Inflammatory macrophage treated with lipopolysaccharide for 1 hour (primary cell): Measurements from ENCODE around the gene TBC1D24.

ENCODE experiments used
- DNase-seq, 2 donors: peaks; one replicate each; pipeline ENCODE4 v3.0.0-alpha.2; 2020 to 2022

The TBC1D24 gene

DNA sequence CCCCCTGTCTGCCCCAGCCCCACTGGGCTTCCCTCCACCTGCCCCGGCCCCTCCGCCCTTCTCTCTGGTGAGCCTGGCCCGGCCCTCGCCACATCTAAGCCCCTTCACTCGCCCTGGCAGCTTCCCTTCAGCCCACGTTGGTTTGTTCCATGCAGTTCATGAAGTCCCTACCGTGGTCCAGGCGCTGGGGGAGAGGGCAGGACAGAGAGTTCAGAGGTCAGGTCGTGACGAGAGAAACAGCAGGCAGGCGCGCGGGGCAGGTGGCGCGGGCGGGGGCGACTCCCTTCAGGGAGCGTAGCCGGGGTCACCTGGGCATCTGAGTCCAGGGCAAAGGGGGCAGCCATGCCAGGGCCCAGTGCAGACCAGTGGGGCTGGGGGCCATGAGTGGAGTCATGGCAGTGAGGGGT is 23.9 kb upstream of the TBC1D24 start:
- DNase-seq = no peak

DNA sequence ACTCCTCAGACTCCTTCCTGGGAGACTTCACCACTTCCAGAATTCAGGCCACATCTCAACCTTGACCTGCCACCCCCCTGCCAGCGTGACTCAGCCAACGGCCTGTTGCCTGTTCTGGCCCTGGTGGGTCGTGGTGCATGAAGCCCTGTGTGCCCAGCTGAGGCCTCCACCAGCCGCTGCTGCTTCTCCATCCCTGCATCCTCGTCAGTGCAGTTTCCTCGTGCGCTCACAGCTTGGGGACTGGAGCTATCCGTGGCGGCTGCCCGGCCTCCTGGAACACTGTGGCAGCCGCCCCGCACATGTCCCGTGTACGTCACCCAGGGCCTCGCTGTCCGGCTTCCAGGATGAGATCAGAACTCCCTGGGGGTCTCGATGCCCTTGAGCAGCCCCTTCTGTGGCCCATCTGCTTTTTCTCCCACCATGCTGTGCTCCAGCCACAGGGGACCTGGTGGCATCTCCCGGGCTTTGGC is 23.0 kb upstream of the TBC1D24 start:
- DNase-seq = no peak

DNA sequence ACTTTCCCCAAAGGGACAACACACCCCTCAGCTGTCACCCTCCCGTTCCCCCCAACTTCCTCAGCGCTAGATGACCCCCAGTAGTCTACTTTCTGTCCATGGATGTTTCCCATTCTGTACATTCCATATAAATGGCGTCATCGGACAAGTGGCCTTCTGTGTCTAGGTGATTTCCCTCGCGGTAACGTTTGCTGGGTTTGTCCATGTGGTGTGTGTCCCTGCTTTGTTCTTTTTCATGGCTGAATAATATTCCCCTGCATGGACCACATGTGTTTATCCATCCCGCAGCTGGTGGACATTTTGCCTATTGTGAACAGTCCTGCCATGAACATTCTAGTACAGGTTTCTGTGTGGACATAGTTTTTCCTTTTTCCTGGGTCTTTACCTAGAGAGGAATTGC is 22.3 kb upstream of the TBC1D24 start:
- no peak for DNase-seq

DNA sequence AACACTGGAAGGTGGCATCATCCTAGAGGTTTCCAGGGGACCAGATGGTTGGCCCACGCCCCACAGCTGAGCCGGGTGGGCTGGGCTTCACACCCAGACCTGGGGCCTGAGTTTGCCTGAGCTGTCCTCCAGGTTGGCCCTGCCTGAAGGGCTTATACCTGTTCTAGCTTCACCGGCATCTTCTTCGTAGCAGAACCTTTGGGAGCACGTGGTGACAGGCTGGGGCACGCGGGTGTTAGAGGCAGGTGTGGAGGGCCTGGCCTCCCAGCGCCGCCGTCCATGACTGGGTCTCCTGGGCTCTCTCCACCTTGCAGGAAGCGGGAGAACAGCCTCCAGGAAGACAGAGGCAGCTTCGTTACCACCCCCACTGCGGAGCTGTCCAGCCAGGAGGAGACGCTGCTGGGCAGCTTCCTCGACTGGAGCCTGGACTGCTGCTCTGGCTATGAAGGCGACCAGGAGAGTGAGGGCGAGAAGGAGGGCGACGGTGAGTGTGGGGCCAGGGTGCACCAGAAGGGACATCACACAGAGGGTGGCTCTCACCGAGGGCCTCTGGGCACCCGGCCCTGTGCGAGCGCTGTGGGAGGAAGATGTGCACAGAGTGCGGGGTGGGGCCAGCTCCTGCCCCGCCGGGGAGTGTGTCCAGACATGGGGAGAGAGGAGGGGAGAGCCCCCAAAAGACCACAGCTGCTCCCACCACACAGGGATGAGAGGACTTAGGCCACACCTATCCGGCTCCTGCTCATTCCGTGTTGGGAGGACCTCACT is 19.7 kb upstream of the TBC1D24 start:
- DNase-seq = no peak

DNA sequence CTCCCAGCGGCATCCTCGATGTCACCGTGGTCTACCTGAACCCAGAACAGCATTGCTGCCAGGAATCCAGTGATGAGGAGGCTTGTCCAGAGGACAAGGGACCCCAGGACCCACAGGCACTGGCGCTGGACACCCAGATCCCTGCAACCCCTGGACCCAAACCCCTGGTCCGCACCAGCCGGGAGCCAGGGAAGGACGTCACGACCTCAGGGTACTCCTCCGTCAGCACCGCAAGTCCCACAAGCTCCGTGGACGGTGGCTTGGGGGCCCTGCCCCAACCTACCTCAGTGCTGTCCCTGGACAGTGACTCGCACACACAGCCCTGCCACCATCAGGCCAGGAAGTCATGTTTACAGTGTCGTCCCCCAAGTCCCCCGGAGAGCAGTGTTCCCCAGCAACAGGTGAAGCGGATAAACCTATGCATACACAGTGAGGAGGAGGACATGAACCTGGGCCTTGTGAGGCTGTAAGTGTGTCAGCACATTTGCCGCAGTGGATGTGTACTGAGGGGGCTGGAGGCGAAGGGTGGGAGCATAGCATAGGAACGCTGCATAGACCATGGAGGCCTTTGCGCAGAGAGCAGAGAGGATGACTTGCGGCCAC is 18.3 kb upstream of the TBC1D24 start:
- DNase-seq = no peak

DNA sequence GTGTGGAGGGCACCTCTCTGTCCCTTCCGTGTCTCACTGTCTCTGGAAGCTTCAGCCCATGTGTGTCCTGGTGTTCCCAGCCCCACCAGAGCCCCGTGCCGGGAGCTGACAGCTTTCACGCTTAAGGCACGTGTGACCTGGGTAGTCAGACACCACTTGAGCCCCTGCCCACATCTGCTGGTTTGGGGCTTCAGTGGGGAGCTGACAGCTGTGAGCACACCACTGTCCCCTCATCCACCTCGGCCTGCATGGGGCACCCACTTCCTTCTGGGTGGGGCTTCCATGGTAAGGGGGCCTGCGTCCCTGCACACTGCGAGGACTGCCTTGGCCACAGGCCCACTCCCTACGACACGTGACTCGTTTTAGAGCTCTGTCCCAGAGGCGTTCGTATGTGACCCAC is 17.7 kb upstream of the TBC1D24 start:
- DNase-seq = no peak

DNA sequence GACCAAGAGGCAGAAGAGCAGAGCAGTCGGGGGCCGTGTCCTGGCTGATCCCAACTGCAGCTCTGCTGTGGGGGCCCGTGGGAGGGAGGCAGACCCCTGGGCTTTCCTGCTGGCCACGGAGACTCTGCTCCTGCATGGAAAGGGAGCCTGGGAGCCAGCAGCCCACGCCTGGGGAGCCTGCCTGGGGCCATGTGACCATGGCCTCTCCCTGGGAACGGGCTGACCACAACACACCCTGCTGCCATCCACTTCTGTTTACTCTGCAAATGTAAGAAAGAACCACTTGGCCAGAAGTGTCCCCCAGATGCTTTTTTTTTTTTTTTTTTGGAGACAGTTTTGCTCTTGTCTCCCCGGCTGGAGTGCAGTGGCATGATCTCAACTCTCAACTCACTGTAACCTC is 17.0 kb upstream of the TBC1D24 start:
- no peak for DNase-seq

DNA sequence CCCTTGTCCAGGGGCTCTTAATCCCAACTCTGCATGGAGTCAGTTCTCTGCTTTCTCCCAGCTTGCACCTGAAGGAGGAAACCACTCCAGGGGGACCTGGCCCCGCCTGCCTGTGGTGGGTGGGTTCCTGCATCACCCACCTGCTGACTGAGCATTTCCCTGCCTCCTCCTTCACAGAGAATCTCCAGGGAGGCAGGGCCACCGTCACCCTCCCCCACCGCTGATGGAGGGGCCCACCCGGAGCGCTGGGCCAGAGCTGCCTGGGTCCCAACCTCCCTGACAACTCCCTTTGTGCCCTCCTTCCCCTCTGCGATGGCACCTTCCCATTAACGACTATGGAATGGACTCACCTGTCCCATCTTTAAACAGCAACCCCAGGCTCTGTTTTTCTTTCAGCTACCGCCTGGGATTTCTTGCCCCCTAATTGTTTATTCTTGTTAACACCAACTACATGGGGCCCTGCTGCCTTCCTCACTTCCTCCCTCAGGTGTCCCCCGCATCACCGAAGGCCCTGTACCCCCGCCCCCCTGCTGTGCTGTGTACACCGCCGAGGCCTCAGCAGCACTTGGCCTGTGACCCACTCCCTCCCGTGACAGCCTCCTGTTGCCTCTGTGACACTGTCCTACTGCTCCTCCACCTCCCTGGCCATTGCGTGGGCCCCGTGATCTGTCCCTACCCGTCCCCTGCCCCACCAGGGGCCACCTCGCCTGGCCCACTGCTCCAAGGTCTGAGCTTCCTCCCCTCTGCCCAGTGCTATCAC is 15.9 kb upstream of the TBC1D24 start:
- no peak for DNase-seq

DNA sequence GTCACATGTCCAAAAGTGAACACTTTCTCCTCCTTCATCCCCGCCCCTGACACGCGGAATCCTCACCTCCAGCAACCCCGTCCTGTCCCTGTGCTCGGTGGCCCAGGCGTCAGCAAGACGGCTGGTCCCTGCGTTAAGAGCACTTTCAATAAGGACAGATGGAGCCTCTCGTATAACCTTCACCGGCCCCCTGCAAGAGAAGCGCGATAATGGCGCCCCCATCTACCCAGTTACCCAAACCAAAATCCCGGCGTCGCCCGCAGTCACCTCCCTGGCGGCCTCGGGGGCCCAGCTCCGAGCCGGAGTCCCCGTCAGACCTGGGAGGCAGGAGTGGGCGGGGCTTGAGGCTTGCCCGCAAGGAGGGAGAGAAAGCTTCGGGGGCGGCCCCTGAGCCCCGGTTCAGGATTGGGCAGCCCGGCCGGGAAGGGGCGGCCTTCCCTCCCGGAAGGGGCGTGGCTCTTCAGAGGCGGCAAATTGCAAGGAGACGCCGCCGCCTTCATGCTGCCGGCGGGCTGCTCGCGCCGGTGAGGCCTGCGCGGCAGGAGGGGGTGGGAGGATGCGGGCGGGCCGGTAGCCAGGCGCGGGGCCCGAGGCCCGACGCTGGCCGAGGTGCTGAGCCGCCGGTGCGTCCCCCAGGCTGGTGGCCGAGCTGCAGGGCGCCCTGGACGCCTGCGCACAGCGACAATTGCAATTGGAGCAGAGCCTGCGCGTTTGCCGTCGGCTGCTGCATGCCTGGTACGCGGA is 15.1 kb upstream of the TBC1D24 start, which contains the start of gene TEDC2:
TEDC2 (plus strand) TSS at position 463 of the 744 bp plus-strand sequence; CDS start at position 499, 36 bp downstream.
- DNase-seq = peak; percentile 91 to 96

DNA sequence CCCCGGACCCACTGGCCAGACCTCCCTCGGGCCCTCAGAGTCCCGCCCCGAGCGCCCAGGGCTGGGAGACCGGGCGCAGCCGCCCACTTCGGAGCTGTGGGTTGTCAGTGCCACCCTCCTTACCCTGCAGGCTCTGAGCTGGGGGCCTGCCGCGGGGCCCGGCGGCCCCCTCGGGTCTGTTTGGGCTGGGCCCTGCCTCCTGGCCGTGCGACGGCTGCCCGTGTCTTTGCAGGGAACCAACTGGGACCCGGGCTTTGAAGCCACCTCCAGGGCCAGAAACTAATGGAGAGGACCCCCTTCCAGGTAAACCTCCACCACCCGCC is 14.6 kb upstream of the TBC1D24 start:
- DNase-seq = no peak

DNA sequence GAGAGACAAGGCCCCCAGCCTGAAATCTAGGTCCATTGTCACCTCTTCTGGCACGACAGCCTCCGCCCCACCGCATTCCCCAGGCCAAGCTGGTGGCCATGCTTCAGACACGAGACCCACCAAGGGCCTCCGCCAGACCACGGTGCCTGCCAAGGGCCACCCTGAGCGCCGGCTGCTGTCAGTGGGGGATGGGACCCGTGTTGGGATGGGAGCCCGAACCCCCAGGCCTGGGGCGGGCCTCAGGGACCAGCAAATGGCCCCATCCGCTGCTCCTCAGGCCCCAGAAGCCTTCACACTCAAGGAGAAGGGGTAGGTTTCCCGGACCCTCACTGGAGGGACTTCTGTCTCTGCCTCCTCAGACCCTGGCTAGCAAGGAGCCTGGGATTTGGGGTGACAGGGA is 14.0 kb upstream of the TBC1D24 start:
- DNase-seq = no peak

DNA sequence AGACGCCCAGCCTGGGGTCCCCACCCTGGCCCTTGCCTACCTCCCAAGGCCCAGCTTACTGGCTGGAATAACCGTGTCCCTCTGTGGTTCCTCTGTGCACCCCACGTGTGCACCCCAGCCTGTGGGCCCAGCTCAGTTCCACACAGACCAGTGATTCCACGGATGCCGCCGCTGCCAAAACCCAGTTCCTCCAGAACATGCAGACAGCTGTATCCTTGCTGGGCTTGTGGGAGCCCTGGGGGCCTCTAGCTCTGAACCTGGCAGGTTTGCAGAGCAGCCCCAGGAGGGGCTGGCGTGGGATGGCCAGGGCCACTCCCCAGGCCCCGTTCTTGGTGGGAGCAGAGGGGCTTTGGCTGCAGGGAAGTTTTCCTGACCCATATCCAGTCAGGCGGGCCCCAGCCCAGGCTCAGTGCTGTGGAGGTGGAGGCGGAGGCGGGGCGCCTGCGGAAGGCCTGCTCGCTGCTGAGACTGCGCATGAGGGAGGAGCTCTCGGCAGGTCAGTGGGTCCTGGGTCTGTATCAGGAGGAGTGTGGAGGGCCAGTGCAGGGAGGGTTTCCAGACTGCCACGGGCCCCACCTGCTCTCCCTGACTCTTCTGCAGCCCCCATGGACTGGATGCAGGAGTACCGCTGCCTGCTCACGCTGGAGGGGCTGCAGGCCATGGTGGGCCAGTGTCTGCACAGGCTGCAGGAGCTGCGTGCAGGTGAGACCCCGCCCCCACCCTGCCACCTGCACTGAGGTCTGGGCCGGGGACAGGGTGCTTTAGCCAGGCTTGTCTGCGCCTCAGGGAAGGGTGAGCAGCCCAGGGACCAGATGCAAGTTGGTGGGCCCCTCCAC is 12.7 kb upstream of the TBC1D24 start:
- DNase-seq = no peak

DNA sequence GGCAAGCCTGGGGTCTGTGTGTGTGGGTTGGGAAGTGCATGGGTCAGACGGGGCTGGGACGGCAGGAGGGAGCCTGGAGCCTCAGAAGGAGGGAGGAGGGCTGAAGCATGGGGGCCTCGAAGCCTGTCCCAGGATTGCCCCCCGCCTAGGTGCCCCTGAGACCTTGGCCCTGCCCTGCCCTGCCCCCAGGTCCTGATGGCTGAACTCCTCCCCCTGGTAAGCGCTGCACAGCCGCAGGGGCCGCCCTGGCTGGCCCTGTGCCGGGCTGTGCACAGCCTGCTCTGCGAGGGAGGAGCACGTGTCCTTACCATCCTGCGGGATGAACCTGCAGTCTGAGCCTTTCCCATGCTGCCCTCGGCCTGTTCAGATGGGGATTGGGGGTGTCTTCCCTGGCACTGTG is 10.6 kb upstream of the TBC1D24 start:
- no peak for DNase-seq

DNA sequence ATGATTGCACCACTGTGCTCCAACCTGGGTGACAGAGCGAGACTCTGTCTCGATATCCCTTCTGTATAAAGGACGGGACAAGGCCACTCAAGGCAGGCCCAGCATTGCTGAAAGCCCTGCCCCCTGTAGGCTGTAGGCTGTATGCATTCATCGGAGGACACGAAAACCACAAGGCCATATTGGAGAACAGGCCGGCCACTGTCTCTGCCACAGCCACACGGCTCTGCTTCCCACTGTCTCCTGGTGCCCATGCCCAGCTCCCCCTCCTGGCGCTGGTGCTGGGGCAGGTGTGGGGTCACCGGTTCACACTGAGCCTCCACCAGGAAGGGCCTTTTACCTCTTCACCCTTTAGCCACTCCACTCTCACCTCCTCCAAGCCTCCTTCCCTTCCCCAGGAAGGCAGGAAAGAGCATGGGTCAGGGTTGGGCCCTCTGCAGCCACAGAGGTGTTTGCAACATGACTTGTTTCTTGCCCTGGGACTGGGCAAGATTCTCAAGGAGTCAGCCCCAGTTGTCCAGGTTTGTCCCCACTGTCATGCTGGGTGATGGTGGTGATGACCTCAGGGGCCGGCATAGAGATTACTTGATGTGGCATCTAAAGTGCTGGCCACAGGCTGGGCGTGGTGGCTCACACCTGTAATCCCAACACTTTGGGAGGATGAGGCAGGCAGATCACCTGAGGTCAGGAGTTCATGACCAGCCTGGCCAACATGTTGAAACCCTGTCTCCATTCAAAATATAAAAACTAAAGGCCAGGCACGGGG is 9.1 kb upstream of the TBC1D24 start:
- peak in 1 of 2 donors; percentile 16 for DNase-seq

DNA sequence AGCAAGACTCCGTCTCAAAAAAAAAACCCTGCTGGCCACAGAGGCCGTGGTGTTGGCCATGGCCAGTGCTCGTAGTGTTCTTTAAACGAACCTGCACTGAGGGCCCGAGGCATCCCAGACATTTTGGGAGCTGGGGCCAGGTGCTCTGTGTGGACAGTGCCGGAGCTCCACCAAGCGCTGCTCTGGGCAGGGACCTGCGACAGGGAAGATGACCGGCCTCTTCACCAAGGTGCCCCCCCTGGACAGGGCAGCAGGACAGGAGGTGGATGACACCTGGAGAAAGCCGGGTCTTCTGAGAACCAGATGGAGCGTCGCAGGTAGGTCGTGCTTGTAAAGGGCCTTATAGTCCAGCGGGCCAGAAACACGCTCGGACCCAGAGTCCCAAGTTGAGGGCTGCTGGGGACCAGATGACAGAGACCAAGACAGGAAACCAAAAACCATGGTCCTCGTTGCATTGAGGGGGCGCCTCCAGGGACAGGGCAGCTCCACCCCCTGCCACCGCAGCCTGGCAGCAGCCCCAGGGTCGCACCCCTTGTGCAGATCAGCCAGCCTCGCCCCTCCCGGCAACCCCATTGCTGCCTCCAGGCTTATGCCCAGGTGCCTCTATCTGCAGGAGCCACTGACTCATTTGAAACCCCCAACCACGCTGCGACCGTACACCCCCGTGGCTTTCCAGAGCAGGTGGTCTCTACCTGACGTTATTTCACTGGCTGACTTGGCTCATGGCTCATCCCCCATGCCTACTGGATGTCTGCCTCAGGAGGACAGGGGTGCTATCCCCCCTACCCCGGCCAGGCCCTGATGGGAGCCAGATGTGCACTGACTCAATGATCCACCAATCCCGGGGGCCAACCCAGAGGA is 8.0 kb upstream of the TBC1D24 start:
- DNase-seq = no peak

DNA sequence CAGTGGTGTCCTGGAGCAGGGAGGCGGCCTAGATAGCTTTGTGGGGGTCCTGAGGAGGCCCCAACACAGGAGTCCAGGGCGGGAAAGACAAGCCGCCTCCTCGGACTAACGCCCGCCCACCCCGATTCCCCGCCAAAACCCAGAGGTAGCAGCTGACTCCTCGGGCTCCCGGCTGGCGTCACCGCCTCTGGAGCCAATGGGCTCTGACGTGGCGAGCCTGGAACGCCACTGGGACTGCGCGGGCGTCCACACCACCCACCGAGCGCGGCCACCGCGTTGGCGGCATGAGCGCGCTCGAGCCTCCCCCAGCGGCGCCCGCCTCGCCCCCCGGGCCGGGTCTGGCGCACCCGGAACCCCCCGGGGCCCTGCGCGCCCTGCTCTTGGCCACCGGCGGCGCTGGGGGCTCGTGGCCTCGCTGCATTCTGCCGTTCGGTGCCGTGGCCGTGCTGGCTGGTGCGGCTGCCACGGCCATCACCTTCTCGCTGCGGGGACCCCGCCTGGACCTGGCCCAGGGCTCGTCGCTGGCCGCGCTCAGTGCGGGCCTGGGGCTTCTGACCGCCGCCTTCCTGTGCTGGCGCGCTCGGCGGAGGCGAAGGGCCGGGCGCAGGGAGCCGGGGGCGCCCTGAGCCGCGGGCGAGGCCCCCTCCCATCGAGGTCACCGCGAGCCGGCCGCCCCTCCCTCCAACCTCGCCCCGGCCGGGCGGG is 7.2 kb upstream of the TBC1D24 start:
- DNase-seq = peak in 1 of 2 donors; percentile 24

DNA sequence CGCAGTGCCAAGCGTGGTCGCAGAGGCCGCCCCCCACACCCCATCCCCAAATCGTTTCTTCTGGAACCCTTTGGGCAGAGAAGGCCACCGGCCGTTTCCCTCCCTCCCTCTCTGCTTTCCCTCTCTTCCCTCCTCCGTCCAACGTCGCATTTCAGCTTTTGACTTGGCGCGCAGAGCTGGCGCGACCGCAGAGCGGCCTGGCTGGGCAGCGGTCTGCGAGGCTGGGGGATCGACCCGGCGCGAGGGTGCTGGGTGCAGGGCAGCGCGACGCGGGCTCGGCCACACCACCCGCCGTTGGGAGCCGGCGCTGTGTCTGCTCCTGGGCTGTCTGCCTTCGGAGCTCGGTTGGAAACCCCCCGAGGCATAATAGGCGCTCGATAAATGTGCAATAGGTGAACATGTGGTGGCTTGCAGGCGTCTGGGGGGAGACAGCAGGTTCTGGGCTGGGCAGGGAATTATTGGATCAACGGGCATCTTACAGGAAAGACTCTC is 6.6 kb upstream of the TBC1D24 start:
- DNase-seq = no peak

DNA sequence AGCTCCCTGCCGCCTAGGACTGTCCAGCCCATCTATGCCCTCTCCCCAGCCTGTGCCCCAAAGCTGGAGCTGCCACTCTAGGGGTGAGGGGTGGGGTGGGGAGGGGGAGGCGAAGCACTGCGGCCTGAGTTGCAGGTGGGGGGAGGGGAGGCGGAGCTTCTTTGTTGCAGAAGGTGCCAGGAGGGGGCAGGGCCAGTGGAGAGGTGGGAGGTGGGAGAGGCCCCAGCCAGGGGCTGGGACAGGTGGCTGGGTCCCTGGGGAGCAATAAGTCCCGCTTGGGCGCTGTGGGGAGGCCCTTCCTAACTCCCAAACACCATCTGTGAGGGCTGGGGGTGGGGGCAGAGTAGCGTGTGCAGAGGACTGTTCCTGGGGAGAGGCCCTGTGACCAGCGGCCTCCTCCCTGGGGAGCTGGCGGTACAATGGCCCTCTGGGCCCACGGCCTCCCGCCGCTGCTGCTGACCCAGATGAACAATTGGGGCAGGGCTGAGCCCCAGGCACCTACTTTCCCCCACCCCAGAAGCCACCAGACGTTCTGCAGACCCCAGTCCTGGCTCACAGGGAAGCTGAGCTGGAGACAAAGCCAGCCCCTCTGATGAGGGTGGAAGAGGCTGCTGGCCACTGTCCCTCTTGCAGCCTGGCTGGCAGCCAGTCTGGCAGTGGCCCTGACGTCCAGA is 6.1 kb upstream of the TBC1D24 start:
- DNase-seq = no peak
